ENCODE results near the gene SHANK1. TPM values are rescaled to one million over a fixed set of nuclear protein-coding genes. Genes with fewer than 3 reads are reported as not detected.

The SHANK1 gene
- total RNA-seq, 4 donors from 2014 or later = 0.10 to 0.45 TPM; not detected in 2

DNA sequence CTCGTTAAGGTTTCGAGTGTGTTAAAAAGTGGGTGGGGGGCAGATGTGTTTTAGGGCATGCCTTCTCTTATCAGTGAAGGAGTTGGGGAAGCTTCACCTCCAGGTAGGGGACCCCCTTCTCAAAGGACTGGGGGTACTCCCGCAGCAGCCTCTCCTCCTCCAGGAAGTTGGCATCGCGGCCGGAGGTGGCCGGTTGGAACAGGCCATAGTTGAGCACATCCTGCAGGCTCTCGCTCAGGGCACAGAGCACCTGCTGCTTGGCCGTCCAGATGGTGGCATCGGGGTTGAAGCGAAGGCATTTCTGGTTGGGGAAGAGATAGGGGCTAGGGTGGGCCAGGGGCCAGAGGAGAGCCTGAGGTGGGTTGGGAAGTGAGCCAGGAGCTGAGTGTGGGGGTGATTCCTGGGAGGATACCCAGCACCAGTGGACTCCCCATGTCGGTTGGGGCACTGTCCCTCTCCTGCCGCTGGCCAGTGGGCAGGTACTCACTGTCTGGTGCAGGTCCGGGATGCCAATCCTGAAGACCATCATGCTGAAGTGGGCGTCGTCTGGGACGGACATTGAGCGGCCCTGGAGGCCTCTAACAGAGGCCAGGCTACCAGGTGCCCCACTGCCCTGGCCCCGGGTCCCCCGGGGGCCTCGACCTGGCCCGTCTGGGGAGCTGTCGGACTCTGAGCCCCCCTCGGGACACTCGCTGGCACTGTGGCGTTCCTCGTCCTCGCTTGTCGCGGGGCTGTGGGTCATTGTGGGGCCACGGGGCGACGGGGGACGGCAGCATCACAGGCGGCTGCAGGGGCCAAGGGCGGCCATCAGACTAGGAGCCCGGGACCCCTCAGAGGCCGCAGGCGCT lies 3.2 kb downstream of the SHANK1 start:
- H3K4me1 ChIP-seq = peaks cover 10 to 18% of the 10 kb centered on the region in 2 donors
- H3K4me3 ChIP-seq (replicated peaks in 1 of 3) = no peak overlapping the region
- no peak for DNase-seq
- H3K27me3 ChIP-seq = peaks cover 11% of the 10 kb centered on the region
- 86 to 93% methylated on average over 7 to 26 of the region's 39 CpGs for WGBS, 2 donors
- no peak overlapping the region for H3K27ac ChIP-seq
- no peak for TF ChIP-seq POLR2A (IDR thresholded peaks at IDR 0.05)
- TF ChIP-seq, protein P1, sequence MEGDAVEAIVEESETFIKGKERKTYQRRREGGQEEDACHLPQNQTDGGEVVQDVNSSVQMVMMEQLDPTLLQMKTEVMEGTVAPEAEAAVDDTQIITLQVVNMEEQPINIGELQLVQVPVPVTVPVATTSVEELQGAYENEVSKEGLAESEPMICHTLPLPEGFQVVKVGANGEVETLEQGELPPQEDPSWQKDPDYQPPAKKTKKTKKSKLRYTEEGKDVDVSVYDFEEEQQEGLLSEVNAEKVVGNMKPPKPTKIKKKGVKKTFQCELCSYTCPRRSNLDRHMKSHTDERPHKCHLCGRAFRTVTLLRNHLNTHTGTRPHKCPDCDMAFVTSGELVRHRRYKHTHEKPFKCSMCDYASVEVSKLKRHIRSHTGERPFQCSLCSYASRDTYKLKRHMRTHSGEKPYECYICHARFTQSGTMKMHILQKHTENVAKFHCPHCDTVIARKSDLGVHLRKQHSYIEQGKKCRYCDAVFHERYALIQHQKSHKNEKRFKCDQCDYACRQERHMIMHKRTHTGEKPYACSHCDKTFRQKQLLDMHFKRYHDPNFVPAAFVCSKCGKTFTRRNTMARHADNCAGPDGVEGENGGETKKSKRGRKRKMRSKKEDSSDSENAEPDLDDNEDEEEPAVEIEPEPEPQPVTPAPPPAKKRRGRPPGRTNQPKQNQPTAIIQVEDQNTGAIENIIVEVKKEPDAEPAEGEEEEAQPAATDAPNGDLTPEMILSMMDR (IDR thresholded peaks at IDR 0.05) = no peak
- intact Hi-C loops (cut with DNase I) = no loop called here
- H3K9me3 ChIP-seq = no peaks in the 10 kb centered on the region
- H3K36me3 ChIP-seq = no peaks in the 10 kb centered on the region

DNA sequence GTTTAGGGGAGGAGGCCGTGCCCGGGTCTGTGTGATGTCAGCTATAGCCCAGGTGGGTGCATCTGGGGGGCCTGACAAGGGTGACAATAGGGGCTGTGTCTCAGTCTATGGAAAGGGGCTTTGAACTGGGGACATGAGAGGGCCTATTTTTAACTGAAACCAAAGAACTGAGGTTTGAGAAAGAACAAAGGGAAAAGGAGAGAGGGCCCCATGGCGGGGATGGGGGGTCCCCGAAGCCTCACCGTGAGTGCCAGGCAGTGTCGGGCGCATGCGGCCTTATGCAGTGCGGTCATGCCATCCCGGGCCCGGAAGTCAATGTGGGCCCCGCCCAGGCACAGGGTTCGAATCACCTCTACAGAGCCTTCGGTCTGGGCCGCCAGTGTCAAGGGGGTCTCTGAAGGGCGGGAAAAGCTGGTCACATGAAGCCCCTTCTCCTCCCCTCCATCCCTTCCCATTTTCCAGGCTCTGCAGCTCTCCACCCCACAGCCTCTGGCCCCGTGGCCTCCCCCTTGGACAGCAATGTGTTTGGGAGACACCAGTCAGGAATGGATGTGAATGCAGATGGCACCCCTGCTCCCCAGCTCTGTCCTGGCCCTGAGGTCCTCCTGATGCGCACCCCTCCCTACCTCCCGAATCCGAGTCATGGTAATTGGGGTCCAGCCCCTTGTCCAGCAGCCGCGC lies 5.9 kb downstream of the SHANK1 start:
- intact Hi-C loops (cut with DNase I) = no loop called here
- WGBS, 2 donors = 86 to 89% methylated on average over 22 of the region's 22 CpGs
- H3K4me1 ChIP-seq = peaks cover 5 to 8% of the 10 kb centered on the region in 2 donors
- H3K27me3 ChIP-seq = peaks cover 11% of the 10 kb centered on the region
- no peak overlapping the region for H3K27ac ChIP-seq
- no peaks in the 10 kb centered on the region for H3K9me3 ChIP-seq
- H3K36me3 ChIP-seq = no peaks in the 10 kb centered on the region
- TF ChIP-seq, protein P1 (IDR thresholded peaks at IDR 0.05) = no peak
- TF ChIP-seq POLR2A (IDR thresholded peaks at IDR 0.05) = no peak
- H3K4me3 ChIP-seq (replicated peaks in 1 of 3) = no peak overlapping the region
- DNase-seq = no peak

DNA sequence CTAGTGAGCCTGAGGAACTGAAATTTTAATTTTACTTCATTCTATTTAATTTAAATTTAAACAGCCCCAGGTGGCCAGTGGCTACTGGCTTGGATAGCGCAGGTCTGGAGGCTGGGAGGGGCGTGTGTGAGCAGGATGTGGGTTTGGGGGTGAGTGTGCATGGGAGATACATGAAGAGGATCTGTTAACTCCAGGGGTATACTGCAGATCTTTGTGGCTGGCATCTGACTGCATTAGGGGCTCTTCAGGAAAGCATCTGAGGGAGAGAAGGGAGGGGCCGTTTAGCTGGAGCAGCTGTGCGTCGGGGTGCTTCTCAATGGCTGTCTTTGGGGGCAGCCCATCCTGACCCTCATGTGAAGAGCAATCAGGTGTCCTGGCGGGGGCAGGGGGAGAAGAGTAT lies 6.8 kb downstream of the SHANK1 start:
- WGBS, 2 donors = 64 to 70% methylated on average over 6 of the region's 6 CpGs
- Histone ChIP-seq H3K27ac (no peak overlapping the region), H3K4me3 (replicated peaks in 1 of 3) (no peak overlapping the region), H3K9me3 (no peaks in the 10 kb centered on the region), H3K36me3 (no peaks in the 10 kb centered on the region), H3K27me3 (peaks cover 4% of the 10 kb centered on the region), H3K4me1 (no peaks in the 10 kb centered on the region)
- intact Hi-C loops (cut with DNase I) = no loop called here
- DNase-seq = no peak
- no peak for TF ChIP-seq POLR2A (IDR thresholded peaks at IDR 0.05)
- TF ChIP-seq, protein P1 (IDR thresholded peaks at IDR 0.05) = no peak

DNA sequence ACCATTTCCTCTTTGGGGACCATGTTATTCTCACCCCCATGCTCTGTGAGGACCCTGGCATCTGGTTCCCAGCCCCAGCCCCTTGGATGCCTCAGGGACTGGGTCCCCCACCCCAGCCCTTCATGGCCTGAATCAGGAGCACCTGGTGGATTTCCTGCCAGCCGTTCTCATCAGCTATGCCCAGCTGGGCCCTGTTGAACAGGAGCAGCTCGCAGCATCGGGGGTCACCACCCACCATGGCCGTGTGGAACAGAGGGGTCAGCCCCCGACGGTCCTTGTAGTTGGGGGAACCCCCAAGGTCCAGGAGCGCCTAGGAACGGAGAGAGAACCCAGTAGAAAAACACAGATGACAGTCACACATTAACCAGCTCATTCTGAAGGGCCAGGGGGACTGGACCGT lies 7.8 kb downstream of the SHANK1 start:
- no peak for TF ChIP-seq POLR2A (IDR thresholded peaks at IDR 0.05)
- TF ChIP-seq, protein P1 (IDR thresholded peaks at IDR 0.05) = no peak
- Histone ChIP-seq H3K27ac (no peak overlapping the region), H3K4me3 (replicated peaks in 1 of 3) (no peak overlapping the region), H3K36me3 (no peaks in the 10 kb centered on the region), H3K27me3 (no peaks in the 10 kb centered on the region), H3K4me1 (no peaks in the 10 kb centered on the region), H3K9me3 (no peaks in the 10 kb centered on the region)
- 86 to 89% methylated on average over 7 to 9 of the region's 9 CpGs for WGBS, 2 donors
- no peak for DNase-seq
- intact Hi-C loops (cut with DNase I) = no loop called here

DNA sequence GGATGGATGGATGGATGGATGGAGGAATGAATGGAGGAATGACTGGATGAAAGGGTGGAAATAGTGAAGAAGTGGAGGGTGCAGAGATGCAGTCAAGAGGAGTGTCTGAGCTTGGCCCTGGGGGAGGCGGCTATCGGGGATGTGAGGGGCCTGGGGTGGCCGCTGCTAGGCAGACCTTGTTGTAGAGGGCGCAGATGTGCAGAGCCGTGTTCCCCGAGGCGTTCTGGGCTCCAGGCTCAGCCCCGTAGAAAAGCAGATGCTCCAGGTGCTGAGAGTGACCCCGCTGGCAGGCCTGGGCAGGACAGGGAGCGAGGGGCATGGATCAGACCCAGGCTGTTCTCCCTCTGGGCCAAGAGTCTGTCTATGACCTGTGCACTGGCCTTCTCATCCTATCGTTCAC lies 8.4 kb downstream of the SHANK1 start:
- Histone ChIP-seq H3K4me1 (no peaks in the 10 kb centered on the region), H3K36me3 (no peaks in the 10 kb centered on the region), H3K4me3 (replicated peaks in 1 of 3) (no peak overlapping the region), H3K27ac (no peak overlapping the region), H3K27me3 (no peaks in the 10 kb centered on the region), H3K9me3 (no peaks in the 10 kb centered on the region)
- DNase-seq = no peak
- intact Hi-C loops (cut with DNase I) = no loop called here
- TF ChIP-seq, protein P1 (IDR thresholded peaks at IDR 0.05) = no peak
- no peak for TF ChIP-seq POLR2A (IDR thresholded peaks at IDR 0.05)
- 78 to 92% methylated on average over 10 to 11 of the region's 11 CpGs for WGBS, 2 donors

Data from thyroid gland (tissue), 4 donors.